K562 (cell line): Measurements from ENCODE around the gene CPA4. TPM values are rescaled to one million over a fixed set of nuclear protein-coding genes. Genes with fewer than 3 reads are reported as not detected.

Experiments used
- ATAC-seq: fragments of 200-7000 bp; cut with Tn5 transposase; 3 replicates; pipeline ENCODE4 v1.9.1; 2020; ENCODE audit warnings: moderate library complexity
- BruUV-seq: library from RNA; stranded (reverse); fragments of 400-500 nt; replicated peaks from 2 replicates; lab custom pipeline; 2021; lab: Mats Ljungman, UMichigan
- CTCF ChIA-PET: fragments of 300-600 bp; formaldehyde crosslinking; extraction: SDS; loops from one replicate; lab custom pipeline; 2021; ENCODE audit warnings: low intra/inter-chr PET ratio; lab: Yijun Ruan, JAX
- POLR2A ChIA-PET: fragments of 300-600, 350-650 bp; sonication (Branson Sonifier 250); formaldehyde crosslinking; extraction: SDS; loops from one replicate; lab custom pipeline; 2021; ENCODE audit warnings: antibody characterized with exemption, inconsistent platforms; lab: Yijun Ruan, JAX
- DNase-seq, 4 experiments: peaks; one replicate each; pipeline versions ENCODE4 v3.0.0 to v3.0.0-alpha.2; 2011 to 2018; ENCODE audit warnings: low spot score in 3 of 4, mixed read lengths in 3 of 4; ENCODE audit errors: extremely low read depth in 1 of 4
- FAIRE-seq: peaks from 2 replicates; lab custom pipeline; 2011; peaks lifted over from hg19 to GRCh38; lab: Jason Lieb, UNC
- H2AFZ ChIP-seq: 2 replicates; pipeline ENCODE4 v1.6.0; 2011; ENCODE audit warnings: low read depth, low read length, control low read depth, inconsistent platforms
- H3K27ac ChIP-seq: fragments of 200-600 bp; 3 replicates; pipeline ENCODE4 v1.8.0; 2011; ENCODE audit warnings: low read depth, mild to moderate bottlenecking, control low read depth, inconsistent platforms, low read length, moderate library complexity, mixed read lengths; ENCODE audit errors: extremely low read depth
- H3K27me3 ChIP-seq, 2 experiments: fragments of 300-600 bp in 1 of 2; 2 replicates in 1 of 2; 3 replicates in 1 of 2; pipeline versions ENCODE4 v1.6.0 to v1.8.0; 2011; ENCODE audit warnings: inconsistent platforms in 2 of 2, low read length in 2 of 2, mild to moderate bottlenecking in 1 of 2, mixed read lengths in 1 of 2, moderate library complexity in 1 of 2; ENCODE audit not compliant: control insufficient read depth in 2 of 2, insufficient read depth in 2 of 2
- H3K36me3 ChIP-seq: fragments of 300-600 bp; 3 replicates; pipeline ENCODE4 v1.8.0; 2011; ENCODE audit warnings: mild to moderate bottlenecking, low read length, inconsistent platforms; ENCODE audit not compliant: control insufficient read depth, insufficient read depth
- H3K4me1 ChIP-seq, 2 experiments: fragments of 200-600 bp in 1 of 2; replicated peaks in 1 of 2; 2 replicates in 1 of 2; 3 replicates in 1 of 2; pipeline versions ENCODE4 v1.5.1 to v1.8.0; 2011; ENCODE audit warnings: inconsistent platforms in 2 of 2, low read length in 2 of 2, mild to moderate bottlenecking in 1 of 2, mixed read lengths in 1 of 2, moderate library complexity in 1 of 2; ENCODE audit not compliant: control insufficient read depth in 2 of 2, insufficient read depth in 2 of 2
- H3K4me2 ChIP-seq: 2 replicates; pipeline ENCODE4 v1.6.1; 2011; ENCODE audit warnings: low read length, control low read depth, inconsistent platforms, mixed read lengths; ENCODE audit not compliant: insufficient read depth
- H3K4me3 ChIP-seq: fragments of 200-600 bp; sonication (generic), shearing (Covaris generic); 2 replicates; pipeline ENCODE4 v1.5.1; 2016; ENCODE audit warnings: control low read depth, inconsistent platforms
- H3K79me2 ChIP-seq: fragments of 200-600 bp; 3 replicates; pipeline ENCODE4 v1.8.0; 2011; ENCODE audit warnings: low read length, inconsistent platforms; ENCODE audit not compliant: control insufficient read depth, insufficient read depth
- H3K9ac ChIP-seq, 2 experiments: 2 replicates each; pipeline versions ENCODE4 v1.6.0 to v1.6.1; 2011; ENCODE audit warnings: low read depth in 2 of 2, low read length in 2 of 2, control low read depth in 1 of 2, inconsistent platforms in 1 of 2, mild to moderate bottlenecking in 1 of 2, mixed read lengths in 1 of 2; ENCODE audit not compliant: insufficient read depth in 1 of 2
- H3K9me1 ChIP-seq: one replicate; pipeline ENCODE4 v1.6.0; 2011; ENCODE audit warnings: inconsistent platforms, mild to moderate bottlenecking, low read length, moderate library complexity; ENCODE audit not compliant: control insufficient read depth, insufficient read depth
- H3K9me3 ChIP-seq: replicated peaks from 2 replicates; pipeline ENCODE4 v1.5.1; 2011; ENCODE audit warnings: low read depth, low read length, inconsistent platforms; ENCODE audit not compliant: control insufficient read depth, insufficient read depth
- H4K20me1 ChIP-seq: replicated peaks from 2 replicates; pipeline ENCODE4 v1.6.1; 2011; ENCODE audit warnings: low read length, inconsistent platforms, mixed read lengths; ENCODE audit not compliant: control insufficient read depth, insufficient read depth
- RHOXF2B ChIP-seq: fragments of 250-450 bp; sonication (Bioruptor Pico); conservative IDR thresholded peaks from 2 replicates; pipeline ENCODE4 v1.5.1; 2021
- SMARCC2 ChIP-seq: fragments of 450-650 bp; IDR thresholded peaks from 2 replicates; pipeline ENCODE4 v1.6.1; 2017; ENCODE audit warnings: antibody characterized with exemption, moderate library complexity, mild to moderate bottlenecking, low read depth
- SMARCE1 ChIP-seq: fragments of 450-650 bp; IDR thresholded peaks from 2 replicates; pipeline ENCODE4 v1.7.1; 2016; ENCODE audit warnings: mild to moderate bottlenecking
- TAL1 ChIP-seq: fragments of 450-650 bp; IDR thresholded peaks from 2 replicates; pipeline ENCODE4 v1.6.1; 2016; ENCODE audit warnings: mild to moderate bottlenecking
- ZBTB8A ChIP-seq: fragments of 450-650 bp; IDR thresholded peaks from 2 replicates; pipeline ENCODE4 v1.6.1; 2018; ENCODE audit warnings: mild to moderate bottlenecking, moderate library complexity; ENCODE audit not compliant: partially characterized antibody
- ZNF165 ChIP-seq: fragments of 250-450 bp; sonication (Bioruptor Pico); IDR thresholded peaks from 2 replicates; pipeline ENCODE4 v1.4.0; 2020; ENCODE audit warnings: borderline replicate concordance
- WGBS: fragments of 100-300 bp; shearing (Covaris generic); methylation state at CpG from one replicate; pipeline ENCODE4 v1.1.6; 2016; ENCODE audit warnings: low coverage, mixed read lengths; ENCODE audit not compliant: insufficient coverage; ENCODE audit errors: missing lambda C conversion rate; 5-methylcytosine and 5-hydroxymethylcytosine counted together
- in situ Hi-C: fragments of 300-500 bp; cut with MboI; formaldehyde crosslinking; loops from 4 replicates; pipeline ENCODE4 v1.15.0; 2018; ENCODE audit warnings: inconsistent platforms, mixed read lengths
- intact Hi-C: fragments of 100-400 bp; cut with micrococcal nuclease; formaldehyde crosslinking; loops from 2 replicates; pipeline ENCODE4 v1.14.2; 2022
- polyA plus RNA-seq, 8 experiments: library from polyadenylated mRNA; depleted of rRNA in 4 of 8; stranded (reverse) in 5 of 8; unstranded in 3 of 8; fragments of >200 nt; fragmentation: Nextera tagmentation in 2 of 8; fragmentation: Illumina TruSeq in 1 of 8; extraction: Ambion mirVana in 2 of 8; extraction: Trizol in 1 of 8; gene quantifications; 2 replicates each; pipeline versions ENCODE4 v1.2.1 to v1.2.3, GENCODE V29; 2011 to 2014; ENCODE audit warnings: inconsistent platforms in 1 of 8, missing spikeins in 1 of 8
- total RNA-seq, 7 experiments: library from RNA; depleted of rRNA in 6 of 7; stranded (reverse); fragments of >200 nt in 6 of 7; fragmentation: Illumina TruSeq in 2 of 7; extraction: Trizol in 2 of 7; gene quantifications; 2 replicates each; pipeline versions ENCODE4 v1.2.1 to v1.2.3, GENCODE V29; 2011 to 2021; ENCODE audit warnings: low replicate concordance in 1 of 7
- TF ChIP-seq, protein P1 (sequence below): fragments of 450-650 bp; IDR thresholded peaks from 2 replicates; pipeline ENCODE4 v1.6.1; 2016; ENCODE audit warnings: mild to moderate bottlenecking, moderate library complexity

CPA4 gene
- total and polyA plus RNA-seq, 9 of the 15 experiments (the other 6 are each of a cell fraction or from before 2014, with no cell fraction given), result not detected

DNA sequence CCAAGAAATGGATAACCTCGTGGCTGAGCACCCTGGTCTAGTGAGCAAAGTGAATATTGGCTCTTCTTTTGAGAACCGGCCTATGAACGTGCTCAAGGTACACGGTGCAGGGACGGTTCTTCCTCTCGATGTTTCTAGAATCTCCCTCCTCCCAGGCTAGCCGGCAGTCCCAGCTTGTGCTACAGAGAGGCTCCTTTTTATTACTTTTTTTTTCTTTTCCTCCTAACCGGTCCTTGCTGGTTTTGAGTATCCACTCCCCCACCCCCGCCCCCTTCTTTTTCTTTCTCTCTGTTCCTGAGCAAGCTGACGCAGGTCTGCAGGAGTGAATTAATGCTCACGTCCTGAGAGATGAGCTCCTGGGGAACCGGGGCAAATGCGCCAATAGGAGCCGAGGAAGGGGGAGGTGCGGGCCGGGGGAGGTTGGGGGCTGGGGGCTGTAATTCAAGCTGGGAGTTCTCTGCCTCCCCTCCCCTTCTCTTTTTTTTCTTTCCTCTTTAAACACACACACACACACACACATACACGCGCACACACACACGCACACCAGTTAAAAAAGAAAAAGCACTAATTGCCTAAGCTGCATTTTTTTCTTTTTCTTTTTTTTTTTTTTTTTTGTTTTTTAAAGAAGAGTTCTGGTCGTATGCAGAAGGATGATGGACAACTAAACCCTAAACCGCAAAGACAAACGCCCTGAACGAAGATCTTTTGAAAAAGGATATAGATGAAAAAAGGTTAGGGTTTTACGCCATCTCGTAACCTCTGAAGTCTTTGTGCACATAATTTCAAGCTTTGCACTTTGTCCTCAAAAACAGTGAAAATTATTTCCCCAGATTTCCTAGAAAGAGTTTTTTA lies 19.7 kb upstream of the CPA4 start:
- no TSS peak for BruUV-seq
- H2AFZ ChIP-seq, result peak overlapping the region; percentile 80
- H3K9ac ChIP-seq, result peak overlapping the region in 1 of 2 experiments; percentile 37; a peak in 1 of 4 replicates
- in situ Hi-C loops, result no loop called here
- no peak overlapping the region for H3K4me3 ChIP-seq
- peaks cover 8 to 9% of the 10 kb centered on the region in 2 experiments; a peak in 4 of 5 replicates for H3K4me1 ChIP-seq
- ChIA-PET CTCF (interaction anchor here (0.6 kb wide), 1 partner anchor 203 kb away, joined by 4 read pairs; the partner anchor contains the start of gene KLHDC10), POLR2A (interaction anchor here (0.6 to 1.2 kb wide), 3 partner anchors 22 to 203 kb away, joined by 3 to 5 read pairs (median 3); partner anchors contain the start of gene KLHDC10)
- peaks cover 9 to 17% of the 10 kb centered on the region in 2 experiments for H3K27me3 ChIP-seq
- DNase-seq, result peak in 2 of 4 experiments; percentile 31 to 42
- H3K9me1 ChIP-seq, result no peaks in the 10 kb centered on the region
- intact Hi-C loops, result loop anchor here (10.0 kb wide), 1 partner anchor 561 kb away; no protein-coding TSS in a partner anchor
- FAIRE-seq, result no peak
- H3K4me2 ChIP-seq, result peak overlapping the region; percentile 43
- no peak overlapping the region for H3K27ac ChIP-seq
- H3K36me3 ChIP-seq, result no peaks in the 10 kb centered on the region
- no peaks in the 10 kb centered on the region for H3K9me3 ChIP-seq
- ATAC-seq, result peak; percentile 41
- WGBS, result 31% methylated on average over 22 of the region's 25 CpGs
- H3K79me2 ChIP-seq, result no peaks in the 10 kb centered on the region
- H4K20me1 ChIP-seq, result no peaks in the 10 kb centered on the region
- no peak for TF ChIP-seq ZNF165 (CRISPR knock-in tag)
- TF ChIP-seq SMARCC2, result no peak
- TF ChIP-seq, protein P1, sequence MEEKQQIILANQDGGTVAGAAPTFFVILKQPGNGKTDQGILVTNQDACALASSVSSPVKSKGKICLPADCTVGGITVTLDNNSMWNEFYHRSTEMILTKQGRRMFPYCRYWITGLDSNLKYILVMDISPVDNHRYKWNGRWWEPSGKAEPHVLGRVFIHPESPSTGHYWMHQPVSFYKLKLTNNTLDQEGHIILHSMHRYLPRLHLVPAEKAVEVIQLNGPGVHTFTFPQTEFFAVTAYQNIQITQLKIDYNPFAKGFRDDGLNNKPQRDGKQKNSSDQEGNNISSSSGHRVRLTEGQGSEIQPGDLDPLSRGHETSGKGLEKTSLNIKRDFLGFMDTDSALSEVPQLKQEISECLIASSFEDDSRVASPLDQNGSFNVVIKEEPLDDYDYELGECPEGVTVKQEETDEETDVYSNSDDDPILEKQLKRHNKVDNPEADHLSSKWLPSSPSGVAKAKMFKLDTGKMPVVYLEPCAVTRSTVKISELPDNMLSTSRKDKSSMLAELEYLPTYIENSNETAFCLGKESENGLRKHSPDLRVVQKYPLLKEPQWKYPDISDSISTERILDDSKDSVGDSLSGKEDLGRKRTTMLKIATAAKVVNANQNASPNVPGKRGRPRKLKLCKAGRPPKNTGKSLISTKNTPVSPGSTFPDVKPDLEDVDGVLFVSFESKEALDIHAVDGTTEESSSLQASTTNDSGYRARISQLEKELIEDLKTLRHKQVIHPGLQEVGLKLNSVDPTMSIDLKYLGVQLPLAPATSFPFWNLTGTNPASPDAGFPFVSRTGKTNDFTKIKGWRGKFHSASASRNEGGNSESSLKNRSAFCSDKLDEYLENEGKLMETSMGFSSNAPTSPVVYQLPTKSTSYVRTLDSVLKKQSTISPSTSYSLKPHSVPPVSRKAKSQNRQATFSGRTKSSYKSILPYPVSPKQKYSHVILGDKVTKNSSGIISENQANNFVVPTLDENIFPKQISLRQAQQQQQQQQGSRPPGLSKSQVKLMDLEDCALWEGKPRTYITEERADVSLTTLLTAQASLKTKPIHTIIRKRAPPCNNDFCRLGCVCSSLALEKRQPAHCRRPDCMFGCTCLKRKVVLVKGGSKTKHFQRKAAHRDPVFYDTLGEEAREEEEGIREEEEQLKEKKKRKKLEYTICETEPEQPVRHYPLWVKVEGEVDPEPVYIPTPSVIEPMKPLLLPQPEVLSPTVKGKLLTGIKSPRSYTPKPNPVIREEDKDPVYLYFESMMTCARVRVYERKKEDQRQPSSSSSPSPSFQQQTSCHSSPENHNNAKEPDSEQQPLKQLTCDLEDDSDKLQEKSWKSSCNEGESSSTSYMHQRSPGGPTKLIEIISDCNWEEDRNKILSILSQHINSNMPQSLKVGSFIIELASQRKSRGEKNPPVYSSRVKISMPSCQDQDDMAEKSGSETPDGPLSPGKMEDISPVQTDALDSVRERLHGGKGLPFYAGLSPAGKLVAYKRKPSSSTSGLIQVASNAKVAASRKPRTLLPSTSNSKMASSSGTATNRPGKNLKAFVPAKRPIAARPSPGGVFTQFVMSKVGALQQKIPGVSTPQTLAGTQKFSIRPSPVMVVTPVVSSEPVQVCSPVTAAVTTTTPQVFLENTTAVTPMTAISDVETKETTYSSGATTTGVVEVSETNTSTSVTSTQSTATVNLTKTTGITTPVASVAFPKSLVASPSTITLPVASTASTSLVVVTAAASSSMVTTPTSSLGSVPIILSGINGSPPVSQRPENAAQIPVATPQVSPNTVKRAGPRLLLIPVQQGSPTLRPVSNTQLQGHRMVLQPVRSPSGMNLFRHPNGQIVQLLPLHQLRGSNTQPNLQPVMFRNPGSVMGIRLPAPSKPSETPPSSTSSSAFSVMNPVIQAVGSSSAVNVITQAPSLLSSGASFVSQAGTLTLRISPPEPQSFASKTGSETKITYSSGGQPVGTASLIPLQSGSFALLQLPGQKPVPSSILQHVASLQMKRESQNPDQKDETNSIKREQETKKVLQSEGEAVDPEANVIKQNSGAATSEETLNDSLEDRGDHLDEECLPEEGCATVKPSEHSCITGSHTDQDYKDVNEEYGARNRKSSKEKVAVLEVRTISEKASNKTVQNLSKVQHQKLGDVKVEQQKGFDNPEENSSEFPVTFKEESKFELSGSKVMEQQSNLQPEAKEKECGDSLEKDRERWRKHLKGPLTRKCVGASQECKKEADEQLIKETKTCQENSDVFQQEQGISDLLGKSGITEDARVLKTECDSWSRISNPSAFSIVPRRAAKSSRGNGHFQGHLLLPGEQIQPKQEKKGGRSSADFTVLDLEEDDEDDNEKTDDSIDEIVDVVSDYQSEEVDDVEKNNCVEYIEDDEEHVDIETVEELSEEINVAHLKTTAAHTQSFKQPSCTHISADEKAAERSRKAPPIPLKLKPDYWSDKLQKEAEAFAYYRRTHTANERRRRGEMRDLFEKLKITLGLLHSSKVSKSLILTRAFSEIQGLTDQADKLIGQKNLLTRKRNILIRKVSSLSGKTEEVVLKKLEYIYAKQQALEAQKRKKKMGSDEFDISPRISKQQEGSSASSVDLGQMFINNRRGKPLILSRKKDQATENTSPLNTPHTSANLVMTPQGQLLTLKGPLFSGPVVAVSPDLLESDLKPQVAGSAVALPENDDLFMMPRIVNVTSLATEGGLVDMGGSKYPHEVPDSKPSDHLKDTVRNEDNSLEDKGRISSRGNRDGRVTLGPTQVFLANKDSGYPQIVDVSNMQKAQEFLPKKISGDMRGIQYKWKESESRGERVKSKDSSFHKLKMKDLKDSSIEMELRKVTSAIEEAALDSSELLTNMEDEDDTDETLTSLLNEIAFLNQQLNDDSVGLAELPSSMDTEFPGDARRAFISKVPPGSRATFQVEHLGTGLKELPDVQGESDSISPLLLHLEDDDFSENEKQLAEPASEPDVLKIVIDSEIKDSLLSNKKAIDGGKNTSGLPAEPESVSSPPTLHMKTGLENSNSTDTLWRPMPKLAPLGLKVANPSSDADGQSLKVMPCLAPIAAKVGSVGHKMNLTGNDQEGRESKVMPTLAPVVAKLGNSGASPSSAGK, result peak; percentile 26; the same call in 1 of the 2 replicates
- TF ChIP-seq RHOXF2B (CRISPR knock-in tag), result no peak
- no peak for TF ChIP-seq SMARCE1
- no peak for TF ChIP-seq ZBTB8A
- TF ChIP-seq TAL1, result 0 out of 2 replicates have a peak, but pooled peaks have one; percentile 7
